WTC11 (cell line): ENCODE results near the gene CREB3L1. TPM values are rescaled to one million over a fixed set of nuclear protein-coding genes. Genes with fewer than 3 reads are reported as not detected.

Experiments used
- ATF6 ChIP-seq: sonication (generic); formaldehyde crosslinking; IDR thresholded peaks from 2 replicates; pipeline ENCODE4 v1.8.1; 2023; ENCODE audit warnings: mild to moderate bottlenecking, missing genetic modification reagents
- CTCF ChIP-seq: fragments of 200-600 bp; IDR thresholded peaks from 2 replicates; pipeline ENCODE4 v1.8.0; 2022; ENCODE audit warnings: antibody characterized with exemption
- FOXJ3 ChIP-seq: sonication (generic); formaldehyde crosslinking; IDR thresholded peaks from 2 replicates; pipeline ENCODE4 v1.9.0; 2021; ENCODE audit warnings: missing genetic modification reagents, mild to moderate bottlenecking, borderline replicate concordance
- IRF2 ChIP-seq: sonication (generic); formaldehyde crosslinking; IDR thresholded peaks from 2 replicates; pipeline ENCODE4 v1.8.0; 2022; ENCODE audit warnings: low read depth, missing genetic modification reagents, borderline replicate concordance
- JUN ChIP-seq: sonication (generic); formaldehyde crosslinking; IDR thresholded peaks from 2 replicates; pipeline ENCODE4 v1.8.0; 2023; ENCODE audit warnings: mild to moderate bottlenecking, missing genetic modification reagents
- NFE2L1 ChIP-seq: sonication (generic); formaldehyde crosslinking; IDR thresholded peaks from 2 replicates; pipeline ENCODE4 v1.8.1; 2023; ENCODE audit warnings: missing genetic modification reagents
- RELA ChIP-seq: sonication (generic); formaldehyde crosslinking; IDR thresholded peaks from 2 replicates; pipeline ENCODE4 v1.8.1; 2022; ENCODE audit warnings: missing genetic modification reagents, mild to moderate bottlenecking, borderline replicate concordance
- SMAD4 ChIP-seq: sonication (generic); formaldehyde crosslinking; IDR thresholded peaks from 2 replicates; pipeline ENCODE4 v1.8.0; 2022; ENCODE audit warnings: mild to moderate bottlenecking, missing genetic modification reagents
- STAT6 ChIP-seq: sonication (generic); formaldehyde crosslinking; conservative IDR thresholded peaks from 2 replicates; pipeline ENCODE4 v1.8.1; 2023; ENCODE audit warnings: mild to moderate bottlenecking, low read depth, missing genetic modification reagents, moderate library complexity
- TEAD1 ChIP-seq: sonication (generic); formaldehyde crosslinking; IDR thresholded peaks from 2 replicates; pipeline ENCODE4 v1.8.0; 2022; ENCODE audit warnings: mild to moderate bottlenecking, missing genetic modification reagents
- ZNF423 ChIP-seq: fragments of 250-450 bp; sonication (Bioruptor Pico); IDR thresholded peaks from 2 replicates; pipeline ENCODE4 v2.1.2; 2022; ENCODE audit warnings: mild to moderate bottlenecking, moderate library complexity
- total RNA-seq: library from RNA; stranded (reverse); gene quantifications from 3 replicates; pipeline ENCODE4 v1.2.3, GENCODE V29; 2021
- TF ChIP-seq, protein P1 (sequence below): fragments of 250-450 bp; sonication (Bioruptor Pico); IDR thresholded peaks from 2 replicates; pipeline ENCODE4 v1.9.0; 2021; ENCODE audit warnings: mild to moderate bottlenecking, borderline replicate concordance
- TF ChIP-seq, protein P2 (sequence below): sonication (generic); formaldehyde crosslinking; IDR thresholded peaks from 2 replicates; pipeline ENCODE4 v1.8.1; 2023; ENCODE audit warnings: mild to moderate bottlenecking, missing genetic modification reagents, moderate library complexity
- TF ChIP-seq, protein P3 (sequence below): sonication (generic); formaldehyde crosslinking; IDR thresholded peaks from 2 replicates; pipeline ENCODE4 v1.8.1; 2023; ENCODE audit warnings: mild to moderate bottlenecking, moderate library complexity, missing genetic modification reagents
- TF ChIP-seq, protein P4 (sequence below): sonication (generic); formaldehyde crosslinking; IDR thresholded peaks from 2 replicates; pipeline ENCODE4 v1.8.1; 2023; ENCODE audit warnings: mild to moderate bottlenecking, missing genetic modification reagents, moderate library complexity

Gene CREB3L1
- total RNA-seq, 1 experiment from 2014 or later, result 10.9 TPM

DNA sequence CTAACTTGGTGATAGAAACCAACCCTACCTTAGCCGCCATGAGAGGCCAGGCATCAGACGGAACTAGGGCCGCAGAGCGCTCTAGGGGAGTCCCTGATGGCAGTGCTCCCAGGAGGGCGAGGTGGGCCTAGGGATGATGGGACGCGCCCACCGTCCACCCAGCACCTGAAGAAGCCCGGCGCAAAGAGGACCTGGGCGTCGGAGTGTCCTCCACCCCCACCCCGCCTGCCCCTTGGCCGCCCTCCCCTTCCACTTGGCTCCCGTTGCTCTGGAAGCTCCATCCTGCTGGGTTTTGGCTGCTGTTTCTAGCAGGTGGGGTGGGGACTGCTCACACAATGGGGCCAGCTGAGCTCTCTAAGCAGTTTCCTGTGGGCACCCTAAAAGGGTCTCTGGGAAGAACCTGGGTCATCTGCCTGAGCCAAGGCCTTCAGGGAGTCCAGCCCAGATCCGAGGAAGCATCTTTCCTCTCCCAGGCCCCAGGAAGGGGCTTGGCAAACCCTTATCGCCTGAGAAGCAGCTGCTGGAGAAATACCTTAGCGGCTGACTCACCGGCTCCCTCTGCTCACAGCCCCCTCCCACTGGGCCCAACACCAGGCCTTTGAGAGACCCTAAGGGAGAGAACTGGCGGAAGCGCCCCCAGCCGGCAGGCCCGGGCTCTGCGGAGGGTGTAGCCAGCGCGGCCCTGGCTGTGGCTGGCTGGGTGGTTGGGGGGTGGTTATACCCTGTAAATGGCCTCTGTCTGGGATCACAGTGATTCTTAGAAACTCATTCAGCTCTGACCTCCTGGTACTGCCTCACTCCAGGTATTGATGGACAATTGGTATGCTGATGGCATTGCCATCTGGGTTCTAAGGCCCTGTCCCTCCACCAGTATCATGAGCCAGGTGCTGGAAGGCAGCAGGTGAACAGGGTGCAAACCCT lies 19.3 kb downstream of the CREB3L1 start (continued):
- no peak for TF ChIP-seq NFE2L1 (CRISPR knock-in tag)
- TF ChIP-seq IRF2 (CRISPR knock-in tag), result no peak
- TF ChIP-seq TEAD1, result no peak
- TF ChIP-seq, protein P1, sequence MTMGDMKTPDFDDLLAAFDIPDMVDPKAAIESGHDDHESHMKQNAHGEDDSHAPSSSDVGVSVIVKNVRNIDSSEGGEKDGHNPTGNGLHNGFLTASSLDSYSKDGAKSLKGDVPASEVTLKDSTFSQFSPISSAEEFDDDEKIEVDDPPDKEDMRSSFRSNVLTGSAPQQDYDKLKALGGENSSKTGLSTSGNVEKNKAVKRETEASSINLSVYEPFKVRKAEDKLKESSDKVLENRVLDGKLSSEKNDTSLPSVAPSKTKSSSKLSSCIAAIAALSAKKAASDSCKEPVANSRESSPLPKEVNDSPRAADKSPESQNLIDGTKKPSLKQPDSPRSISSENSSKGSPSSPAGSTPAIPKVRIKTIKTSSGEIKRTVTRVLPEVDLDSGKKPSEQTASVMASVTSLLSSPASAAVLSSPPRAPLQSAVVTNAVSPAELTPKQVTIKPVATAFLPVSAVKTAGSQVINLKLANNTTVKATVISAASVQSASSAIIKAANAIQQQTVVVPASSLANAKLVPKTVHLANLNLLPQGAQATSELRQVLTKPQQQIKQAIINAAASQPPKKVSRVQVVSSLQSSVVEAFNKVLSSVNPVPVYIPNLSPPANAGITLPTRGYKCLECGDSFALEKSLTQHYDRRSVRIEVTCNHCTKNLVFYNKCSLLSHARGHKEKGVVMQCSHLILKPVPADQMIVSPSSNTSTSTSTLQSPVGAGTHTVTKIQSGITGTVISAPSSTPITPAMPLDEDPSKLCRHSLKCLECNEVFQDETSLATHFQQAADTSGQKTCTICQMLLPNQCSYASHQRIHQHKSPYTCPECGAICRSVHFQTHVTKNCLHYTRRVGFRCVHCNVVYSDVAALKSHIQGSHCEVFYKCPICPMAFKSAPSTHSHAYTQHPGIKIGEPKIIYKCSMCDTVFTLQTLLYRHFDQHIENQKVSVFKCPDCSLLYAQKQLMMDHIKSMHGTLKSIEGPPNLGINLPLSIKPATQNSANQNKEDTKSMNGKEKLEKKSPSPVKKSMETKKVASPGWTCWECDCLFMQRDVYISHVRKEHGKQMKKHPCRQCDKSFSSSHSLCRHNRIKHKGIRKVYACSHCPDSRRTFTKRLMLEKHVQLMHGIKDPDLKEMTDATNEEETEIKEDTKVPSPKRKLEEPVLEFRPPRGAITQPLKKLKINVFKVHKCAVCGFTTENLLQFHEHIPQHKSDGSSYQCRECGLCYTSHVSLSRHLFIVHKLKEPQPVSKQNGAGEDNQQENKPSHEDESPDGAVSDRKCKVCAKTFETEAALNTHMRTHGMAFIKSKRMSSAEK (CRISPR knock-in tag), result no peak
- no peak for TF ChIP-seq SMAD4 (CRISPR knock-in tag)
- peak; percentile 74 for TF ChIP-seq ZNF423 (CRISPR knock-in tag)
- TF ChIP-seq, protein P2, sequence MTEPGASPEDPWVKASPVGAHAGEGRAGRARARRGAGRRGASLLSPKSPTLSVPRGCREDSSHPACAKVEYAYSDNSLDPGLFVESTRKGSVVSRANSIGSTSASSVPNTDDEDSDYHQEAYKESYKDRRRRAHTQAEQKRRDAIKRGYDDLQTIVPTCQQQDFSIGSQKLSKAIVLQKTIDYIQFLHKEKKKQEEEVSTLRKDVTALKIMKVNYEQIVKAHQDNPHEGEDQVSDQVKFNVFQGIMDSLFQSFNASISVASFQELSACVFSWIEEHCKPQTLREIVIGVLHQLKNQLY (CRISPR knock-in tag), result no peak
- TF ChIP-seq, protein P3, sequence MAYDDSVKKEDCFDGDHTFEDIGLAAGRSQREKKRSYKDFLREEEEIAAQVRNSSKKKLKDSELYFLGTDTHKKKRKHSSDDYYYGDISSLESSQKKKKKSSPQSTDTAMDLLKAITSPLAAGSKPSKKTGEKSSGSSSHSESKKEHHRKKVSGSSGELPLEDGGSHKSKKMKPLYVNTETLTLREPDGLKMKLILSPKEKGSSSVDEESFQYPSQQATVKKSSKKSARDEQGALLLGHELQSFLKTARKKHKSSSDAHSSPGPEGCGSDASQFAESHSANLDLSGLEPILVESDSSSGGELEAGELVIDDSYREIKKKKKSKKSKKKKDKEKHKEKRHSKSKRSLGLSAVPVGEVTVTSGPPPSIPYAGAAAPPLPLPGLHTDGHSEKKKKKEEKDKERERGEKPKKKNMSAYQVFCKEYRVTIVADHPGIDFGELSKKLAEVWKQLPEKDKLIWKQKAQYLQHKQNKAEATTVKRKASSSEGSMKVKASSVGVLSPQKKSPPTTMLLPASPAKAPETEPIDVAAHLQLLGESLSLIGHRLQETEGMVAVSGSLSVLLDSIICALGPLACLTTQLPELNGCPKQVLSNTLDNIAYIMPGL (CRISPR knock-in tag), result peak; percentile 77; the same call in 1 of the 2 replicates
- TF ChIP-seq STAT6, result no peak
- peak; percentile 54 for TF ChIP-seq CTCF
- TF ChIP-seq RELA (CRISPR knock-in tag), result no peak
- no peak for TF ChIP-seq ATF6 (CRISPR knock-in tag)
- TF ChIP-seq JUN (CRISPR knock-in tag), result no peak
- TF ChIP-seq FOXJ3, result no peak
- TF ChIP-seq, protein P4, sequence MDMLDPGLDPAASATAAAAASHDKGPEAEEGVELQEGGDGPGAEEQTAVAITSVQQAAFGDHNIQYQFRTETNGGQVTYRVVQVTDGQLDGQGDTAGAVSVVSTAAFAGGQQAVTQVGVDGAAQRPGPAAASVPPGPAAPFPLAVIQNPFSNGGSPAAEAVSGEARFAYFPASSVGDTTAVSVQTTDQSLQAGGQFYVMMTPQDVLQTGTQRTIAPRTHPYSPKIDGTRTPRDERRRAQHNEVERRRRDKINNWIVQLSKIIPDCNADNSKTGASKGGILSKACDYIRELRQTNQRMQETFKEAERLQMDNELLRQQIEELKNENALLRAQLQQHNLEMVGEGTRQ, result no peak
